NB4 (cell line): ENCODE data around the gene COMMD8.

Source experiments
- MYC ChIP-seq: IDR thresholded peaks from 2 replicates; pipeline ENCODE4 v1.6.1; 2011; ENCODE audit warnings: low read depth, low read length
- POLR2A ChIP-seq: IDR thresholded peaks from 2 replicates; pipeline ENCODE4 v1.6.1; 2011; ENCODE audit warnings: mild to moderate bottlenecking; ENCODE audit not compliant: insufficient read length; ENCODE audit errors: extremely low read depth
- TF ChIP-seq, protein P1 (sequence below): IDR thresholded peaks from 2 replicates; pipeline ENCODE4 v1.6.1; 2011; ENCODE audit warnings: low read depth, low read length
- TF ChIP-seq, protein P2 (sequence below): IDR thresholded peaks from one replicate; pipeline ENCODE4 v1.5.1; 2012; ENCODE audit warnings: low read depth, low read length

DNA sequence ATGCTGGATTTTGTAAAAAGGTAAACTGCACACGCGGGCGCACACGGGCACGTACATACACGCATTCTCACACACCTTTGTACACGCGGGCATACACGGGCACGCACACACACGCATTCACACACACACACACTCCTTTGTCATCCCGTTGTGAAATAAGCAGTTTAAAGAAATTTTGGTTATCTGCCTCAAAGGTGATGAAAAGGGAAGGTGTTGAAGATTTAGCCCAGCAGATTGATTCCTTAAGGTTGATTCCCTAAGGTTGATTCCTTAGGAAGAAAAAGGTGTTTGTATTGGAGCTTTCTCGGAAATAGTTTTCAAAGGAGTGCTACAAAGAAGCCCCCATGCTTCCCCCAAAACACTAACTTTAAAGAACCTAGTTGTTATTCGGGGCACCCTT lies 22.3 kb upstream of the COMMD8 start:
- TF ChIP-seq, protein P1, sequence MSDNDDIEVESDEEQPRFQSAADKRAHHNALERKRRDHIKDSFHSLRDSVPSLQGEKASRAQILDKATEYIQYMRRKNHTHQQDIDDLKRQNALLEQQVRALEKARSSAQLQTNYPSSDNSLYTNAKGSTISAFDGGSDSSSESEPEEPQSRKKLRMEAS: no peak
- TF ChIP-seq POLR2A (no peak), MYC (no peak)
- TF ChIP-seq, protein P2, sequence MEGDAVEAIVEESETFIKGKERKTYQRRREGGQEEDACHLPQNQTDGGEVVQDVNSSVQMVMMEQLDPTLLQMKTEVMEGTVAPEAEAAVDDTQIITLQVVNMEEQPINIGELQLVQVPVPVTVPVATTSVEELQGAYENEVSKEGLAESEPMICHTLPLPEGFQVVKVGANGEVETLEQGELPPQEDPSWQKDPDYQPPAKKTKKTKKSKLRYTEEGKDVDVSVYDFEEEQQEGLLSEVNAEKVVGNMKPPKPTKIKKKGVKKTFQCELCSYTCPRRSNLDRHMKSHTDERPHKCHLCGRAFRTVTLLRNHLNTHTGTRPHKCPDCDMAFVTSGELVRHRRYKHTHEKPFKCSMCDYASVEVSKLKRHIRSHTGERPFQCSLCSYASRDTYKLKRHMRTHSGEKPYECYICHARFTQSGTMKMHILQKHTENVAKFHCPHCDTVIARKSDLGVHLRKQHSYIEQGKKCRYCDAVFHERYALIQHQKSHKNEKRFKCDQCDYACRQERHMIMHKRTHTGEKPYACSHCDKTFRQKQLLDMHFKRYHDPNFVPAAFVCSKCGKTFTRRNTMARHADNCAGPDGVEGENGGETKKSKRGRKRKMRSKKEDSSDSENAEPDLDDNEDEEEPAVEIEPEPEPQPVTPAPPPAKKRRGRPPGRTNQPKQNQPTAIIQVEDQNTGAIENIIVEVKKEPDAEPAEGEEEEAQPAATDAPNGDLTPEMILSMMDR: no peak
